Left colon (tissue), 2 donors: ENCODE data around the gene NAALADL2. TPM values are rescaled to one million over a fixed set of nuclear protein-coding genes. Genes with fewer than 3 reads are reported as not detected.

Source experiments
- ATAC-seq: fragments of 200-7000 bp; cut with Tn5 transposase; one replicate; pipeline ENCODE4 v1.9.1; 2020; ENCODE audit warnings: mild to moderate bottlenecking, moderate library complexity
- DNase-seq, 2 donors: peaks; one replicate each; pipeline ENCODE4 v3.0.0-alpha.2; 2020
- intact Hi-C, 2 donors: fragments of 100-400 bp; cut with DNase I in 1 of 2; cut with micrococcal nuclease in 1 of 2; formaldehyde crosslinking; loops; one replicate each; pipeline versions ENCODE4 v1.11.2 to v1.14.0; 2022; cut with DNase I, micrococcal nuclease
- total RNA-seq, 2 donors: library from RNA; stranded (reverse); fragmentation: NEBNext Ultra II Directional; extraction: Animal tissue kit (Norgen Biotek cat#: 25700); gene quantifications; one replicate each; pipeline ENCODE4 v1.2.1, GENCODE V29; 2021
- donor health status: DM: no; HTN: no; CAD: no.
- donor health status: DM: yes; HTN: yes; CAD: no.

Gene NAALADL2
- total RNA-seq, 2 donors from 2014 or later, result 20.7 to 21.1 TPM

- DNase-seq, result no peak
- intact Hi-C loops, result no loop called here
- ATAC-seq, result no peak
Observed at GRCh38 chr3:175222356-175222755, 363.2 kb downstream of the NAALADL2 start.

GRCh38 chr3:175224051-175224450 is 364.9 kb downstream of the NAALADL2 start:
- no peak for DNase-seq

GRCh38 chr3:175226444-175226843 is 367.3 kb downstream of the NAALADL2 start:
- intact Hi-C loops, result no loop called here
- ATAC-seq (no peak), DNase-seq (no peak)

More at GRCh38 chr3:175224051-175224450, 364.9 kb downstream of the NAALADL2 start:
- ATAC-seq, result no peak
- intact Hi-C loops, result no loop called here

- intact Hi-C loops, result no loop called here
- DNase-seq (no peak), ATAC-seq (no peak)
Observed at GRCh38 chr3:175227126-175227525, 368.0 kb downstream of the NAALADL2 start.

DNA sequence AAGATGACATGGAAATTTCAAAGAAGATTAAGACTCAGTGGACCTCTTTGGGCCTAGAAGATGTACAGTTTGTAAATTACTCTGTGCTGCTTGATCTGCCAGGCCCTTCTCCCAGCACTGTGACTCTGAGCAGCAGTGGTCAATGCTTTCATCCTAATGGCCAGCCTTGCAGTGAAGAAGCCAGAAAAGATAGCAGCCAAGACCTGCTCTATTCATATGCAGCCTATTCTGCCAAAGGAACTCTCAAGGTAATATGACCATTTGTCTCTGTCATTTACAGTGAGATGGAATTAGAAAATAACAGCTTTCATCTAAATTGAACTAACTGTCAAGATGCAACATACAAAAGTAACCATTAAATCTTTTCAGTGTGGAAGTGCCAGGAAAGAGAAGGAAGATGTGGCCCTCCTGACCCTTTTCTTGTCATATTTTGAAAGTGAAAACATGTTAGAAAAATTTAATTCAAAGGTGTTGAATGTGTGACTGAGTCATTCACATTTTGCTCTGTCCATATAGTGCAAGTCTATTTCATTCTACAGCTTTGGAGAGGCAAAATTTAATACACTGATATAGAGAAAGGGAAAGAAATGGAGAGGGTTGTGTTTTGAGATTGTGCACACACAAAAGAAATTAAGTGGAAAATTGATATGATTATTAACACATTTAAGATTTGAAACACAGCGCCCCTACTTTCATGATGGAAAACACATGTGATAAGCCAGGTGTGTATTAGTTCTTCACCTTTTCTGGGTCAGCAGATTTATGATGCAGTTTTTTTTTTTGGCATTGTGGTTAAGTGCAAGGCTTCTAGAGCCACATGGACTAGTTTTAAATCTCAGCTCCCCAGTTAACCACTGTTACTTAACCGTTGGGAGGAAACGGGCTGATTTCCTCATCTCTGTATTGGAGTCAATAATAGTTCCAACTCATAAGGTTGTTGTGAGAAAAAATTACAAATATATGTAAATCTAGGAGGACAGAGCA is 375.1 kb downstream of the NAALADL2 start:
- no peak for DNase-seq
- ATAC-seq, result no peak
- intact Hi-C loops, result no loop called here

DNA sequence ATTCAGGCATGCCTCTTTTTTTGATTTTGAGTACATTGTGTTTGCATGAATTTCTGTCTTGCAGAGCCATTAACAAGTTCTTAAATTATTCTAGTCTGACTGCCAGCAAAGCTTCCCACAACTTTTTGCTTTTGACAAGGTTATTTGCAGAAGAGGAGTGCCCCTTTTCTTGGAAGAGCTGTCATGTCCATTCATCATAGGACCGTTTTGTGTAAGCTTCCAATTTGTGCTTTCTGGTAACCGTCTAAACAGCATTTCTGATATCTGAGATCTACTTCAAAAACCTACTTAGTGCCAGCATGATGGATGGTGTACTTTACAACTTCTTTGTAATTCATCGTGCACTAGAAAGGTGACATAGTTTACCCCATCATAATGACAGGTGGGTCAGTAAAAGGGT is 379.7 kb downstream of the NAALADL2 start:
- no peak for DNase-seq
- no peak for ATAC-seq
- intact Hi-C loops, result no loop called here

GRCh38 chr3:175240921-175241320 is 381.8 kb downstream of the NAALADL2 start:
- intact Hi-C loops, result no loop called here
- DNase-seq (no peak), ATAC-seq (no peak)

DNA sequence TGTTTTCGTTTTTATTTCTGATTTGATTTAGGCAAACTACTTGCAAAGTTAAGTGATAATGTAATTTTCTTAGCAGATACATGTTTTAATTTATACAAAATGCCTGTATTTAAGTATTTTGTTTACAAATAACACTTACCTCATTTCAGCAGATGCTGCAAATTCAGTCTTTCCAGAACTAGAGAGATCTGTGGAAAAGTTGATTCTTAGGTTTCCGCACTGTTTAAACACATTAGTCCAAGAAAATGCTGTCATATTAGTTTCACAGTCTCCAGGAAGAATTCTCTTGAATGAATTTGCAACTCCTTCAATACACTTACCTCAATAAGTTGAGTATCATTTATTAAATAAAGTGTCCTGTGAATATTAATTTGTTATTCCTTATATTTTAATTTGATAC is 383.1 kb downstream of the NAALADL2 start:
- ATAC-seq, result no peak
- intact Hi-C loops, result no loop called here
- no peak for DNase-seq

DNA sequence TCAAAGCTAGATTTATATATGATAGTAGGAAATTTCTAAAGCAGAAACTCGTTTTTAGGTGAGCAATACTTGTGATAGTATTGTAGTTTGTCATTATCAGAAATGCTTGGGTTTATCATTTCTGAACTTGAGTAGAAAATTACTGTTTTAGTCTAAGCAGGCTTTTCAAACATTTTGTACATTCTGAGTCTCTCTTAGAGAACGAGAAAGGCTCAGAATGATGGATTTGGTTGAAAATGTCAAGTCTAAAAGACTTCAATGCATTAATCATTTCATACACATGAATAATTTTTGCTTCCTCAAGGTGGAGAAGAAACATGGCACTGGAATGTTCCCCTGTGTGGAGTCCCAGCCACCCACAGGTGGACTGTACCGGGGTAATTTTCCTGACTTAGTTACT is 387.1 kb downstream of the NAALADL2 start:
- ATAC-seq (no peak), DNase-seq (no peak)
- intact Hi-C loops, result no loop called here

- DNase-seq, result no peak
- intact Hi-C loops, result no loop called here
- no peak for ATAC-seq
Observed at GRCh38 chr3:175246766-175247165, 387.6 kb downstream of the NAALADL2 start.

- DNase-seq (no peak), ATAC-seq (no peak)
- intact Hi-C loops, result no loop called here
Observed at GRCh38 chr3:175247629-175248028, 388.5 kb downstream of the NAALADL2 start.

DNA sequence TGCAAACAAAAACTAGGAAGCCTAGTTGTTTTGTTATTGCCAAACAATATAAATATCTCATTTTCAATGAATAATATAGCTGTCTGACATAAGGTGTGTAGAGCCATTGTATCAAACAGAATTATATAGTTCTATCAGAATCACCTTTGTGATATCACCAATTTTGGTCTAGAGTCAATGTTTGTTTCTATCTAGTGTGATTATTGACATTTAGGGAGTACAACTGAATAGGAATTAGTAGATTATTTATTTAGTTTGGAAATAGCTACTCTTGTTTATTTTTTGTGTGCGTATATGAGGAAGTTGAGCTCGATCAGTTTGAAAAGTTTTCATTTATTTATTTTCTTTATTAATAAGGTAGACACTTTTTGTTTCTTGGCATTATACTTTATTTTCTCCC is 389.7 kb downstream of the NAALADL2 start:
- ATAC-seq (no peak), DNase-seq (no peak)
- intact Hi-C loops, result no loop called here

DNA sequence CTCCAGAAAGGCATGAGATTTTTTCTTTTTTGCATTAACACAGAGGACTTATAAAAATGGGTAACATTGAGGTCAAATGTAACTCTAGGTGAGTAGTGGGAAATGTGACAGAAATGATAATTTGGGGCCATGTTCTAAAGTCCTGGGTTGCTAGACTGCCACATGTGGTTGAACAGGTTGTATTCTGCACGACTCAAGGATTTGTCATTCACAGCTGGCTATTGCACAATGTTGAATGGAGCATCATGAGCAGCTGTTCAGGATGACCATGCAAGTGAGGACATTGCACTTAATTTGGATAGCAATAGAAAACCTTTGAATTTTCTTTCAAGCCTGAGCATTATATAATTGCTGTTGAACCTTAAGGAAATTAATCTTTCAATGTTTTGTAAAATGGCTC is 396.6 kb downstream of the NAALADL2 start:
- ATAC-seq (no peak), DNase-seq (no peak)
- intact Hi-C loops, result no loop called here

- intact Hi-C loops, result no loop called here
- ATAC-seq (no peak), DNase-seq (no peak)
Observed at GRCh38 chr3:175257123-175257522, 398.0 kb downstream of the NAALADL2 start.

DNA sequence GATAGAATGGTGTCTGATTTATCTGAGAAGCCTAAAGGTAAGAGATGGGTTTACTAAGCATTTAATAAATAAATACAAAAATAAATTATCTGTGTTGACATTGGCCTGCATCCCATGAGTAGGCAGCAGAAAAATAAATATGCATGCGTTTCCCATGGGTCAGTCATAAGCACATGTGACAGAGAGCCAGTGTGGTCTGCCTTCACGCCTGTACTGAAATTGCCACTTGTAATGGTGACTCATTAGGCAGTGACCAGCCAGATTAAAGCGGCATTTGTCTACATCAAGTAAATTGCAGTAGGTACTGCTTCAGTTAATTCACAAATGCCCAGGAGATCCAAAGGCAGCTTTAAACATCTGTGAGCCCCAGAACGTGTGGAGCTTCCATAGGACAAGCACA is 399.6 kb downstream of the NAALADL2 start:
- DNase-seq (no peak), ATAC-seq (no peak)
- intact Hi-C loops, result no loop called here

GRCh38 chr3:175260145-175260794 is 401.1 kb downstream of the NAALADL2 start:
- no peak for ATAC-seq
- intact Hi-C loops, result no loop called here
- no peak for DNase-seq

DNA sequence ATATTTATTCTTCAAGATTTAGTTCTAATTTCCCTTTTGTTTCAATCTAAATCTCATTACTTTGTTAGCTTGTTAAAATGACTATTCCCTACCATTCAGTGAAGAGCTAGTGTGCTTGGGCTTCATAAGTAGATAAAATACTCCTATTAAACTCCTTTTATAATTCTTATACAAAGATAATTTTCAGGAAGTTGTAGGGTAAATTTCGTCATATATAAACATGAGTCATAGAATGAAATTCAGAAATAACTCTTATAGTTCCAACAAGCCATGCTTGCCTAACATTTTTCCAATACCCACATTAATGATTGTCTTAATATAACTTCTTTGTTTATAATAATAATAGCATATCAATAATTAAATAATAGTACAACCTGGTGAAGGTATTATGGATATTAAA is 407.3 kb downstream of the NAALADL2 start:
- ATAC-seq, result no peak
- intact Hi-C loops, result no loop called here
- DNase-seq, result no peak

DNA sequence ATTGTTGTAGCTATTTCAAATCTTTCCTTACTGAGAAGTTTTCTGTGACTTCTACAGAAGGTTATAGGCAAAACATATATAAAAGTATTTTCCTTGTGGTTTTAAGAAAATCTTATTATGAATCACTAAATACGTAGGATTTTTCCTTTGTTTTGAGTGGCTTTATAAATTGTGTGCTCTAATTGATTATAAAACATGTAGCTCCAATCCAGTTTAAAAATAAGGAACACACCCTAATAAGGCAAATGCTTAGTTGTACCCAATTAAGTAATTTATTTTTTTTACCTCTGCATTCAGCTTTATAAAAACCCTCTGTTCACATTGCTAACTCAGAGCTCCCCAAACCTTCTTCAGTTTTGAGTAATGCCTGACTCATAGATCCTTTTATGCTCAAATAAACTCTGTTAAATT is 408.0 kb downstream of the NAALADL2 start:
- intact Hi-C loops, result no loop called here
- ATAC-seq (no peak), DNase-seq (no peak)

- ATAC-seq (no peak), DNase-seq (no peak)
- intact Hi-C loops, result no loop called here
Observed at GRCh38 chr3:175267561-175267960, 408.4 kb downstream of the NAALADL2 start.

DNA sequence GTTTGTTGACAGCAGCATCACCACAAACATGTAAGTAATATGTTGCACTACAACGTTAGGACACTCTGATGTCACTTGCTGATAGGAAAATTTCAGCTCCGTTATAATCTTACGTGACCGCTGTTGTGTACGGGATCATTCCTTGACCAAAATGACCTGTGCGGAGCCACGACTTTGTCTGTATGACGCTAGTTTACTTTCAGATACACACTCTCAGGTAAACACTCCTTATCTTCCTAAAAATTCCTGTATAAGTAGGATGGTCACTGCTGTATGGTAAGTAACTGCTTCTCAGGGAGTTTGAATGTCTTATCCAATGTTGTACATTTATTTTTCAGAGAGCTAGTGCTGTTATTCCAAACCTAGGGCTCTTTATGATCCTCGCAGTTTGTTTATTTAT is 410.3 kb downstream of the NAALADL2 start:
- no peak for DNase-seq
- intact Hi-C loops, result no loop called here
- no peak for ATAC-seq
